ENCODE results near the gene IFI35. TPM values are rescaled to one million over a fixed set of nuclear protein-coding genes. Genes with fewer than 3 reads are reported as not detected.
"Not testable (repeated sequence)": the region's sequence is repeated elsewhere in the genome, so short reads cannot be mapped to it uniquely, and the experiment has no call there.

The IFI35 gene
- total and polyA plus RNA-seq, 9 of the 15 experiments (the other 6 are each of a cell fraction or from before 2014, with no cell fraction given), result 4.4 to 13.1 (median 10.2) TPM

- H3K4me3 ChIP-seq; BruUV-seq (replicated peaks); H4K20me1 ChIP-seq (replicated peaks; ENCODE audit: control insufficient read depth, insufficient read depth, low read length); H3K9me1 ChIP-seq (ENCODE audit: control insufficient read depth, insufficient read depth, low read length); in situ Hi-C loops (cut with MboI); H3K27me3 ChIP-seq (ENCODE audit: control insufficient read depth in 2 of 2, insufficient read depth in 2 of 2, low read length in 2 of 2); ATAC-seq; CTCF ChIA-PET (ENCODE audit: low intra/inter-chr PET ratio); intact Hi-C loops (cut with micrococcal nuclease); H2AFZ ChIP-seq (ENCODE audit: low read depth, low read length); H3K4me2 ChIP-seq (ENCODE audit: insufficient read depth, low read length); FAIRE-seq; DNase-seq (ENCODE audit: extremely low read depth in 1 of 4, low spot score in 3 of 4); H3K9me3 ChIP-seq (replicated peaks; ENCODE audit: control insufficient read depth, insufficient read depth, low read depth, low read length): not testable (repeated sequence)
- H3K9ac ChIP-seq (ENCODE audit: insufficient read depth in 1 of 2, low read depth in 2 of 2, low read length in 2 of 2), result peak overlapping the region in 1 of 2 experiments; percentile 81; a peak in 2 of 4 replicates
- 95% methylated on average over 11 of the region's 13 CpGs for WGBS (ENCODE audit: insufficient coverage, low coverage, missing lambda C conversion rate)
- peak overlapping the region; percentile 10; the same call in 1 of the 3 replicates for H3K27ac ChIP-seq (ENCODE audit: extremely low read depth, low read depth, low read length)
- H3K79me2 ChIP-seq (ENCODE audit: control insufficient read depth, insufficient read depth, low read length), result peaks cover 33% of the 10 kb centered on the region
- peaks cover 62% of the 10 kb centered on the region for H3K36me3 ChIP-seq (ENCODE audit: control insufficient read depth, insufficient read depth, low read length)
- peaks cover 14 to 18% of the 10 kb centered on the region in 2 experiments; a peak in 4 of 5 replicates for H3K4me1 ChIP-seq (replicated peaks in 1 of 2; ENCODE audit: control insufficient read depth in 2 of 2, insufficient read depth in 2 of 2, low read length in 2 of 2)
- POLR2A ChIA-PET, result interaction anchor here (0.9 to 1.8 kb wide), 3 partner anchors 10 to 315 kb away, joined by 3 to 7 read pairs (median 4); no protein-coding TSS in a partner anchor
- peak; percentile 50 for TF ChIP-seq RBFOX2 (IDR thresholded peaks at IDR 0.05; ENCODE audit: low read depth, low read length)
- TF ChIP-seq ILF3 (IDR thresholded peaks at IDR 0.05; ENCODE audit: borderline replicate concordance), result peak; percentile 88; the same call in 1 of the 2 replicates
- peak; percentile 22 for TF ChIP-seq POLR2A (conservative IDR thresholded peaks at IDR 0.05)
Observed at GRCh38 chr17:43000894-43001293, 5.7 kb upstream of the IFI35 start.

DNA sequence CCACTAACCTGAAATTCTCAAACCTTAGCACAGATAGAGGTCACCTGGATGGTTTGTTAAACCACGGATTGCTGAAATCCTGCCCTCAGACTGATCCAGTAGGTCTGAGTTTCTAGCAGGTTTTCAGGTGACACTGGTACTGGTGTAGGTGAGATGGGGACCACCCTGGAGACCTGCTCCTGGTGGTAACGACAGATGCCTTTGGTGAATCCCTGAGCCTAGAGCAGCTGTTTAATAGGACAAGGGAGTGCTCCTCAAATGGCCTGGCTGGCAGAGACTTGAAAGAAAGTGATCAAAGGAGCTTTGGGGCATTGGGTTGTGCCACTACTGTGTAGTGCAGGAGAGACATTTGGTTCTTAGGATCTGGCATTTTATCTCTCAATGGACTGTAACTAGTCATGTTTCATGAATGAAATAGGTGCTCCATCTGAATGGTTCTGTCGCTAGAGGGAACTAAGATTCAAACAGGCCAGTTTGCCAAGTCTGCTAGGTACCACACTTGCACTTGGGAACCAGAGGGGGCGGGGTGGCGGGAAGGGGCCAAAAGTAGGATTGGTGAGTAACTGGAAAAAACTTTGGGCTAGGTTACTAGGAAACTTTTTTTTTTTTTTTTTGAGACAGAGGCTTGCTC is 2.9 kb upstream of the IFI35 start:
- ChIA-PET CTCF (ENCODE audit: low intra/inter-chr PET ratio) (no interaction called here), POLR2A (interaction anchor here (1.2 to 1.8 kb wide), 2 partner anchors 21 to 312 kb away, joined by 3 to 7 read pairs; no protein-coding TSS in a partner anchor)
- Histone ChIP-seq H3K79me2 (ENCODE audit: control insufficient read depth, insufficient read depth, low read length) (peaks cover 27% of the 10 kb centered on the region), H2AFZ (ENCODE audit: low read depth, low read length) (no peak overlapping the region), H3K9me1 (ENCODE audit: control insufficient read depth, insufficient read depth, low read length) (no peaks in the 10 kb centered on the region), H3K4me3 (no peak overlapping the region), H3K4me1 (replicated peaks in 1 of 2; ENCODE audit: control insufficient read depth in 2 of 2, insufficient read depth in 2 of 2, low read length in 2 of 2) (peaks cover 15 to 21% of the 10 kb centered on the region in 2 experiments; a peak in 4 of 5 replicates), H3K9ac (ENCODE audit: insufficient read depth in 1 of 2, low read depth in 2 of 2, low read length in 2 of 2) (no peak overlapping the region), H3K27ac (ENCODE audit: extremely low read depth, low read depth, low read length) (no peak overlapping the region), H4K20me1 (replicated peaks; ENCODE audit: control insufficient read depth, insufficient read depth, low read length) (peaks cover 9% of the 10 kb centered on the region), H3K27me3 (ENCODE audit: control insufficient read depth in 2 of 2, insufficient read depth in 2 of 2, low read length in 2 of 2) (no peaks in the 10 kb centered on the region), H3K9me3 (replicated peaks; ENCODE audit: control insufficient read depth, insufficient read depth, low read depth, low read length) (no peaks in the 10 kb centered on the region), H3K4me2 (ENCODE audit: insufficient read depth, low read length) (no peak overlapping the region), H3K36me3 (ENCODE audit: control insufficient read depth, insufficient read depth, low read length) (peaks cover 60% of the 10 kb centered on the region)
- 70% methylated on average over 5 of the region's 5 CpGs for WGBS (ENCODE audit: insufficient coverage, low coverage, missing lambda C conversion rate)
- ATAC-seq, result peak; percentile 11
- no peak for DNase-seq (ENCODE audit: extremely low read depth in 1 of 4, low spot score in 3 of 4)
- in situ Hi-C loops (cut with MboI) (no loop called here), intact Hi-C loops (cut with micrococcal nuclease) (no loop called here)
- BruUV-seq (replicated peaks), result no TSS peak
- FAIRE-seq, result no peak
- TF ChIP-seq DNMT1 (IDR thresholded peaks at IDR 0.05) (no peak), ATF7 (IDR thresholded peaks at IDR 0.05) (no peak), ZBTB33 (CRISPR knock-in tag; IDR thresholded peaks at IDR 0.05) (peak; percentile 70), FOXP1 (CRISPR knock-in tag; IDR thresholded peaks at IDR 0.05) (no peak), KDM5B (IDR thresholded peaks at IDR 0.05; ENCODE audit: insufficient replicate concordance, low read depth, low read length) (peak; percentile 18), ZNF316 (IDR thresholded peaks at IDR 0.05) (no peak), MEF2D (tag; conservative IDR thresholded peaks at IDR 0.05; ENCODE audit: low read depth) (no peak), NR3C1 (CRISPR knock-in tag; IDR thresholded peaks at IDR 0.05) (no peak), POLR2AphosphoS5 (IDR thresholded peaks at IDR 0.05; ENCODE audit: control insufficient read depth, insufficient read depth, low read depth, low read length) (0 out of 2 replicates have a peak, but pooled peaks have one; percentile 5), CHD2 (IDR thresholded peaks at IDR 0.05; ENCODE audit: low read depth, low read length) (0 out of 2 replicates have a peak, but pooled peaks have one; percentile 14), SAP30 (IDR thresholded peaks at IDR 0.05; ENCODE audit: borderline replicate concordance, insufficient read depth, low read depth, low read length, poor library complexity, severe bottlenecking) (no peak)
